ENCODE measurements around the gene KMT2B. TPM values are rescaled to one million over a fixed set of nuclear protein-coding genes. Genes with fewer than 3 reads are reported as not detected.

Gene KMT2B
- total RNA-seq, 2 donors from 2014 or later = 67.4 to 117 TPM

Other genes starting within 250 kb of the KMT2B start
- gene KRTDAP, start 227.5 kb upstream of the KMT2B start, total RNA-seq = not detected
- gene DMKN, start 204.4 kb upstream of the KMT2B start, total RNA-seq = 1 to 10 TPM in 1 of 2 donors, under 1 TPM in 1; 0.11 to 1.7 TPM
- gene SBSN, start 189.7 kb upstream of the KMT2B start, total RNA-seq = not detected
- gene GAPDHS, start 184.5 kb upstream of the KMT2B start, total RNA-seq = not detected
- 10 to 100 TPM; 45.0 to 74.1 TPM for gene TMEM147, start 172.4 kb upstream of the KMT2B start, total RNA-seq
- gene ATP4A, start 154.3 kb upstream of the KMT2B start, total RNA-seq = not detected
- gene PMIS2, start 131.8 kb upstream of the KMT2B start, total RNA-seq = not detected
- 10 to 100 TPM; 32.0 to 37.2 TPM for gene HAUS5, start 105.3 kb upstream of the KMT2B start, total RNA-seq
- gene RBM42, start 89.0 kb upstream of the KMT2B start, total RNA-seq = 10 to 100 TPM; 54.7 to 95.6 TPM
- gene ETV2, start 76.3 kb upstream of the KMT2B start, total RNA-seq = under 1 TPM; 0.61 to 0.99 TPM
- gene COX6B1, start 69.7 kb upstream of the KMT2B start, total RNA-seq = 100 to 1,000 TPM; 331 to 427 TPM
- 1 to 10 TPM in 1 of 2 donors, under 1 TPM in 1; 0.73 to 8.0 TPM for gene UPK1A, start 51.5 kb upstream of the KMT2B start, total RNA-seq
- 100 to 1,000 TPM; 138 to 217 TPM for gene ZBTB32, start 13.4 kb upstream of the KMT2B start, total RNA-seq
- 100 to 1,000 TPM in 1 of 2 donors, 10 to 100 TPM in 1; 42.3 to 153 TPM for gene IGFLR1, start 24.4 kb downstream of the KMT2B start, total RNA-seq
- gene U2AF1L4, start 27.4 kb downstream of the KMT2B start, total RNA-seq = 10 to 100 TPM; 17.8 to 21.6 TPM
- gene PSENEN, start 27.6 kb downstream of the KMT2B start, total RNA-seq = 10 to 100 TPM; 34.0 to 51.2 TPM
- gene LIN37, start 30.6 kb downstream of the KMT2B start, total RNA-seq = 10 to 100 TPM; 11.0 to 20.1 TPM
- gene HSPB6, start 39.0 kb downstream of the KMT2B start, total RNA-seq = not detected
- 10 to 100 TPM; 28.4 to 31.2 TPM for gene PROSER3, start 40.2 kb downstream of the KMT2B start, total RNA-seq
- gene ARHGAP33, start 57.6 kb downstream of the KMT2B start, total RNA-seq = 10 to 100 TPM; 40.3 to 71.7 TPM
- under 1 TPM in 1 of 2 donors, not detected in 1; 0.13 TPM for gene PRODH2, start 94.8 kb downstream of the KMT2B start, total RNA-seq
- gene NPHS1, start 134.5 kb downstream of the KMT2B start, total RNA-seq = under 1 TPM in 1 of 2 donors, not detected in 1; 0.05 TPM
- 1 to 10 TPM; 1.0 to 1.4 TPM for gene KIRREL2, start 138.9 kb downstream of the KMT2B start, total RNA-seq
- 1 to 10 TPM; 2.3 to 2.6 TPM for gene APLP1, start 150.6 kb downstream of the KMT2B start, total RNA-seq
- 100 to 1,000 TPM in 1 of 2 donors, 10 to 100 TPM in 1; 35.8 to 113 TPM for gene NFKBID, start 182.5 kb downstream of the KMT2B start, total RNA-seq
- 10 to 100 TPM; 45.5 to 47.6 TPM for gene HCST, start 184.5 kb downstream of the KMT2B start, total RNA-seq
- gene TYROBP, start 190.3 kb downstream of the KMT2B start, total RNA-seq = not detected
- gene LRFN3, start 218.4 kb downstream of the KMT2B start, total RNA-seq = 10 to 100 TPM in 1 of 2 donors, 1 to 10 TPM in 1; 9.8 to 15.1 TPM